ENCODE data around the gene FAM163B. TPM values are rescaled to one million over a fixed set of nuclear protein-coding genes. Genes with fewer than 3 reads are reported as not detected.

FAM163B gene
- total and polyA plus RNA-seq, 2 of the 8 experiments (the other 6 are each of a cell fraction or from before 2014, with no cell fraction given), result 0.63 to 1.0 TPM

- peaks cover 4 to 49% (median 37%) of the 10 kb centered on the region in 4 experiments for H3K4me1 ChIP-seq (replicated peaks in 1 of 4; ENCODE audit: control insufficient read depth in 3 of 4, insufficient read depth in 4 of 4, low read length in 3 of 4)
- TF ChIP-seq TAF7 (optimal IDR thresholded peaks at IDR 0.05; ENCODE audit: borderline replicate concordance, low read depth, low read length) (no peak), USF2 (IDR thresholded peaks at IDR 0.05; ENCODE audit: low read length) (no peak), EGR1 (IDR thresholded peaks at IDR 0.05; ENCODE audit: borderline replicate concordance, low read depth, low read length) (no peak), BACH1 (IDR thresholded peaks at IDR 0.05; ENCODE audit: low read length) (no peak), RAD21 (IDR thresholded peaks at IDR 0.05 in 1 of 2, conservative IDR thresholded peaks at IDR 0.05 in 1 of 2; ENCODE audit: low read depth in 2 of 2, low read length in 2 of 2) (no peak), ASH2L (IDR thresholded peaks at IDR 0.05; ENCODE audit: low read length) (no peak), SP1 (IDR thresholded peaks at IDR 0.05; ENCODE audit: low read depth, low read length) (no peak)
- no peaks in the 10 kb centered on the region for H3K79me2 ChIP-seq (ENCODE audit: control insufficient read depth in 1 of 2, insufficient read depth in 2 of 2, low read length in 2 of 2)
- H3K27me3 ChIP-seq (replicated peaks in 1 of 4; ENCODE audit: control insufficient read depth in 3 of 4, extremely low read depth in 1 of 4, insufficient read depth in 3 of 4, low read length in 3 of 4), result peaks cover 0 to 20% (median 13%) of the 10 kb centered on the region in 4 experiments; a peak in 6 of 7 replicates
- H3K23ac ChIP-seq (ENCODE audit: insufficient read length), result no peak overlapping the region
- H3K4me2 ChIP-seq (ENCODE audit: insufficient read depth in 1 of 2, low read depth in 2 of 2, low read length in 2 of 2), result no peak overlapping the region
- no peak overlapping the region for H2AFZ ChIP-seq (ENCODE audit: low read length)
- H3K18ac ChIP-seq (ENCODE audit: extremely low read depth, low read length), result no peak overlapping the region
- 0 out of 2 replicates have a peak overlapping the region, but pooled peaks have one; percentile 6 for H2BK15ac ChIP-seq (ENCODE audit: low read length)
- peak overlapping the region; percentile 84 for H2BK12ac ChIP-seq (ENCODE audit: low read depth, low read length)
- H4K5ac ChIP-seq (ENCODE audit: insufficient read length, low read depth, low read length), result no peak overlapping the region
- H3K56ac ChIP-seq (replicated peaks; ENCODE audit: insufficient read length, low read depth, low read length), result no peak overlapping the region
- DNase-seq (ENCODE audit: low read depth in 1 of 2, low spot score in 2 of 2) (no peak), FAIRE-seq (no peak)
- H3K14ac ChIP-seq (ENCODE audit: insufficient read length), result no peak overlapping the region
- no peaks in the 10 kb centered on the region for H3K79me1 ChIP-seq (ENCODE audit: low read depth, low read length)
- no peaks in the 10 kb centered on the region for H4K20me1 ChIP-seq (replicated peaks in 1 of 2; ENCODE audit: control insufficient read depth in 1 of 2, insufficient read depth in 2 of 2, low read length in 2 of 2)
- H2BK20ac ChIP-seq (ENCODE audit: low read length), result no peak overlapping the region
- CTCF ChIA-PET (ENCODE audit: partially characterized antibody), result interaction anchor here (0.9 to 3.9 kb wide), 18 partner anchors 9 to 239 kb away, joined by 3 to 16 read pairs (median 4); partner anchors contain the start of gene FAM163B
- H2AK5ac ChIP-seq (ENCODE audit: low read depth, low read length), result no peak overlapping the region
- H2BK120ac ChIP-seq (replicated peaks; ENCODE audit: low read depth, low read length), result no peak overlapping the region
- H3K4me3 ChIP-seq (ENCODE audit: extremely low read depth in 1 of 4, insufficient read depth in 2 of 4, low read depth in 3 of 4, low read length in 4 of 4), result no peak overlapping the region
- H3K27ac ChIP-seq (ENCODE audit: low read depth, low read length), result no peak overlapping the region
- H3K36me3 ChIP-seq (ENCODE audit: control insufficient read depth in 2 of 4, insufficient read depth in 4 of 4, low read length in 3 of 4), result no peaks in the 10 kb centered on the region
- no peak overlapping the region for H3K9ac ChIP-seq (replicated peaks in 1 of 4; ENCODE audit: extremely low read depth in 1 of 4, low read depth in 3 of 4, low read length in 3 of 4)
- H2BK5ac ChIP-seq (ENCODE audit: low read depth, low read length), result no peak overlapping the region
- H3K4ac ChIP-seq (replicated peaks; ENCODE audit: insufficient read length, low read depth, low read length), result no peak overlapping the region
- peaks cover 2% of the 10 kb centered on the region; the same call in 1 of the 2 replicates for H3K23me2 ChIP-seq (ENCODE audit: low read depth, low read length)
- POLR2A ChIA-PET (ENCODE audit: partially characterized antibody), result no interaction called here
- no peak overlapping the region for H4K91ac ChIP-seq (replicated peaks; ENCODE audit: insufficient read length, low read length)
- H3K9me3 ChIP-seq (ENCODE audit: insufficient read depth in 2 of 2, low read depth in 1 of 2, low read length in 1 of 2), result no peaks in the 10 kb centered on the region
- H4K8ac ChIP-seq (ENCODE audit: extremely low read depth, insufficient read depth, low read length), result no peak overlapping the region
- 91% methylated on average over 4 of the region's 7 CpGs; no CpG with 5 or more reads in 1 of the 2 experiments for WGBS, 2 experiments (ENCODE audit: extremely low coverage in 1 of 2, insufficient coverage in 1 of 2, insufficient read length in 1 of 2, insufficient replicate concordance in 2 of 2, low coverage in 1 of 2, low lambda C conversion rate in 2 of 2, missing lambda C conversion rate in 1 of 2)
Observed at GRCh38 chr9:133529874-133530273, 79.3 kb downstream of the FAM163B start.

Measured in H1 (cell line).